OCI-LY1 (cell line): ENCODE results near the gene ERBB4.

Experiments
- H2AFZ ChIP-seq: fragments of 200-600 bp; sonication (generic), shearing (Covaris generic); 2 replicates; pipeline ENCODE4 v1.6.0; 2014; ENCODE audit warnings: antibody characterized with exemption, mild to moderate bottlenecking, low read length
- H3F3A ChIP-seq: fragments of 200-600 bp; sonication (generic), shearing (Covaris generic); 2 replicates; pipeline ENCODE4 v1.6.0; 2014; ENCODE audit warnings: mild to moderate bottlenecking, antibody characterized with exemption, low read length, moderate library complexity; ENCODE audit not compliant: insufficient read depth
- H3K27ac ChIP-seq: fragments of 200-600 bp; sonication (generic); 2 replicates; pipeline ENCODE4 v1.5.1; 2014; ENCODE audit warnings: low read length, mixed run types, mild to moderate bottlenecking, low read depth; ENCODE audit not compliant: poor library complexity, severe bottlenecking
- H3K27me3 ChIP-seq: fragments of 200-600 bp; sonication (generic); 2 replicates; pipeline ENCODE4 v1.6.0; 2014; ENCODE audit warnings: antibody characterized with exemption, mild to moderate bottlenecking, low read length, moderate library complexity; ENCODE audit not compliant: insufficient read depth
- H3K36me3 ChIP-seq: fragments of 200-600 bp; sonication (generic); 2 replicates; pipeline ENCODE4 v1.6.1; 2014; ENCODE audit warnings: mild to moderate bottlenecking, antibody characterized with exemption, low read length, moderate library complexity, mixed read lengths; ENCODE audit not compliant: insufficient read depth
- H3K4me1 ChIP-seq: fragments of 200-600 bp; sonication (generic); 2 replicates; pipeline ENCODE4 v1.5.1; 2014; ENCODE audit warnings: mild to moderate bottlenecking, low read length, moderate library complexity; ENCODE audit not compliant: insufficient read depth, severe bottlenecking
- H3K4me2 ChIP-seq: fragments of 200-600 bp; sonication (generic), shearing (Covaris generic); 2 replicates; pipeline ENCODE4 v1.6.1; 2014; ENCODE audit warnings: low read length
- H3K4me3 ChIP-seq: fragments of 200-600 bp; sonication (generic); 2 replicates; pipeline ENCODE4 v1.5.1; 2014; ENCODE audit warnings: low read length, low read depth, mild to moderate bottlenecking, mixed read lengths; ENCODE audit not compliant: poor library complexity, severe bottlenecking
- H3K79me2 ChIP-seq: fragments of 200-600 bp; shearing (Covaris generic); 2 replicates; pipeline ENCODE4 v1.6.1; 2016; ENCODE audit warnings: mixed run types, low read length, mixed read lengths; ENCODE audit not compliant: insufficient read depth
- H3K9ac ChIP-seq: fragments of 200-600 bp; sonication (generic), shearing (Covaris generic); 2 replicates; pipeline ENCODE4 v1.6.1; 2014; ENCODE audit warnings: mild to moderate bottlenecking, low read length, mixed read lengths
- H3K9me2 ChIP-seq: fragments of 200-600 bp; sonication (generic), shearing (Covaris generic); 2 replicates; pipeline ENCODE4 v1.6.1; 2014; ENCODE audit warnings: low read depth, mild to moderate bottlenecking, low read length, mixed read lengths
- H3K9me3 ChIP-seq: fragments of 200-600 bp; shearing (Covaris generic); 2 replicates; pipeline ENCODE4 v1.6.1; 2014; ENCODE audit warnings: low read length, mixed read lengths
- H4K20me1 ChIP-seq: fragments of 200-600 bp; sonication (generic), shearing (Covaris generic); 2 replicates; pipeline ENCODE4 v1.6.0; 2016; ENCODE audit warnings: mild to moderate bottlenecking, low read length; ENCODE audit not compliant: insufficient read depth
- EZH2 ChIP-seq: fragments of 200-600 bp; sonication (generic), shearing (Covaris generic); IDR thresholded peaks from 2 replicates; pipeline ENCODE4 v1.8.0; 2017; ENCODE audit warnings: borderline replicate concordance, mixed run types, mild to moderate bottlenecking, antibody characterized with exemption, low read length, moderate library complexity, mixed read lengths
- TF ChIP-seq, protein P1 (sequence below): fragments of 200-600 bp; sonication (generic), shearing (Covaris generic); IDR thresholded peaks from 2 replicates; pipeline ENCODE4 v1.5.1; 2017; ENCODE audit warnings: mild to moderate bottlenecking, antibody characterized with exemption, low read length, moderate library complexity, mixed read lengths

Gene ERBB4

DNA sequence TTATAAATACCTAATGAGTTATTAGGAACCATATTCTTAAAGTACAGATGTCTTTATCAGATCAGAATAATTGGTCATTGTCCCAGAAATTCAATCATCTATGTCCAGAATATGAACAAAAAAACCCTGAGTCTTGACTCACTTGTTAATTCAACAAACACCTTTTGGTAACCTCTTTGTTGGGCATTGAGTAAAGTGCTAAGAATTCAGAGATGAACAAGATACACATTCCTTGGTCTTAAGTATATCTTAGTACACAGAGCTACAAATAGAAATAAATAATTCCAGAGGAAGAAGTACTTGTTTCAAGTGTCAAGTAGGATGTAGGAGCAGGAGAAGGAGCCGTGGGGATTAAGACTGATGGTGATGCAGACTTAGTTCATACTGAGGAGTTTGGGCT, 1184.1 kb downstream of the ERBB4 start:
- Histone ChIP-seq H3K79me2 (no peaks in the 10 kb centered on the region), H3K27ac (no peak overlapping the region), H3K4me2 (no peak overlapping the region), H3K36me3 (no peaks in the 10 kb centered on the region), H3K4me1 (peaks cover 8% of the 10 kb centered on the region), H3K9me2 (no peaks in the 10 kb centered on the region), H3K4me3 (no peak overlapping the region), H3K9me3 (no peaks in the 10 kb centered on the region), H4K20me1 (no peaks in the 10 kb centered on the region), H3F3A (no peaks in the 10 kb centered on the region), H3K9ac (no peak overlapping the region), H3K27me3 (no peaks in the 10 kb centered on the region), H2AFZ (no peak overlapping the region)
- TF ChIP-seq EZH2 = no peak
- TF ChIP-seq, protein P1, sequence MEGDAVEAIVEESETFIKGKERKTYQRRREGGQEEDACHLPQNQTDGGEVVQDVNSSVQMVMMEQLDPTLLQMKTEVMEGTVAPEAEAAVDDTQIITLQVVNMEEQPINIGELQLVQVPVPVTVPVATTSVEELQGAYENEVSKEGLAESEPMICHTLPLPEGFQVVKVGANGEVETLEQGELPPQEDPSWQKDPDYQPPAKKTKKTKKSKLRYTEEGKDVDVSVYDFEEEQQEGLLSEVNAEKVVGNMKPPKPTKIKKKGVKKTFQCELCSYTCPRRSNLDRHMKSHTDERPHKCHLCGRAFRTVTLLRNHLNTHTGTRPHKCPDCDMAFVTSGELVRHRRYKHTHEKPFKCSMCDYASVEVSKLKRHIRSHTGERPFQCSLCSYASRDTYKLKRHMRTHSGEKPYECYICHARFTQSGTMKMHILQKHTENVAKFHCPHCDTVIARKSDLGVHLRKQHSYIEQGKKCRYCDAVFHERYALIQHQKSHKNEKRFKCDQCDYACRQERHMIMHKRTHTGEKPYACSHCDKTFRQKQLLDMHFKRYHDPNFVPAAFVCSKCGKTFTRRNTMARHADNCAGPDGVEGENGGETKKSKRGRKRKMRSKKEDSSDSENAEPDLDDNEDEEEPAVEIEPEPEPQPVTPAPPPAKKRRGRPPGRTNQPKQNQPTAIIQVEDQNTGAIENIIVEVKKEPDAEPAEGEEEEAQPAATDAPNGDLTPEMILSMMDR = no peak

DNA sequence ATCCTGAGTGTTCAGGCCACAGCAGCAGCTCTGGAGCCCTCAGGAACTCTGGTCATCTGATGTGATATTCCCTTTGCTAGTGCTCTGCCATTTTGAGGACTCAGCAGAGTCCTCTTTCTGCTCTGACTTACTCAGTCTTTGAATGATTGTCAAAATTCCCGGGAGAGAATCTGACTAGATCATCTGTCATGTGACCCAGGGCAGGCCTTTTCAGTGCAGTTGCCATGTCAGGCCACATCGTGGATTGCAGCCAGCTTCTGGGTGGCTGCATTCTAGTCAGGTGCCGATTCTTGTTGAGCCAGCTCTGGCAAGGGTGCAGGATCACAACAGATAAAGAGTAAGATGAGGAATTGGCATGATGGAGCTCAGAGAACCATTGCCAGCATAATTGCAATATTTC, 1186.6 kb downstream of the ERBB4 start:
- H3K27me3 ChIP-seq = no peaks in the 10 kb centered on the region
- peaks cover 5% of the 10 kb centered on the region for H3K4me1 ChIP-seq
- H3F3A ChIP-seq = no peaks in the 10 kb centered on the region; the same call in 1 of the 2 replicates
- H3K36me3 ChIP-seq = no peaks in the 10 kb centered on the region
- H2AFZ ChIP-seq = no peak overlapping the region
- no peak overlapping the region for H3K9ac ChIP-seq
- no peaks in the 10 kb centered on the region for H3K9me2 ChIP-seq
- no peaks in the 10 kb centered on the region for H3K9me3 ChIP-seq
- no peak for TF ChIP-seq EZH2
- H4K20me1 ChIP-seq = no peaks in the 10 kb centered on the region
- no peak overlapping the region for H3K4me3 ChIP-seq
- no peak overlapping the region for H3K4me2 ChIP-seq
- H3K27ac ChIP-seq = no peak overlapping the region
- H3K79me2 ChIP-seq = no peaks in the 10 kb centered on the region

DNA sequence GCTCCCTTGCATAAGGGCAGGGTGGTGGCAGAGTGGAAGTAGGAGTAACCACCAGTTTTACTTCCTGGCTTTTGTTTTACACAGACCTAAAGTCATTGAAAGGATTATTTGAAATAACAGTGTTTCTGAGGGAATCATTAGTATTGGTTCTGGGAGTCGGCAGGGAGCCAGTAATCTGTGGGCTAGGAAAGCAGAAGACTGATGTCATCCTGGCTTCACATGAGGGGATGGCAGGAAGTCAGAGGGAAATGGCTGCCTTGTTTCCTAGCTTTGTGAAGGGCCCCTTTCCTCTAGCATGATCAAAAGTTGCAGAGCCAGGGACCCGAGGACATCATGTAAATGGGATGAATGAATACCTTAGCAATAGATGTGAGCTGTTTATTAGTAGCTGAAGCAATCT, 1189.6 kb downstream of the ERBB4 start:
- TF ChIP-seq, protein P1 = no peak
- no peak for TF ChIP-seq EZH2
- H3K4me3 ChIP-seq = no peak overlapping the region
- no peaks in the 10 kb centered on the region for H3K9me3 ChIP-seq
- no peaks in the 10 kb centered on the region; the same call in 1 of the 2 replicates for H3F3A ChIP-seq
- no peak overlapping the region for H3K4me2 ChIP-seq
- H4K20me1 ChIP-seq = no peaks in the 10 kb centered on the region
- no peaks in the 10 kb centered on the region for H3K9me2 ChIP-seq
- no peaks in the 10 kb centered on the region for H3K27me3 ChIP-seq
- H3K36me3 ChIP-seq = no peaks in the 10 kb centered on the region
- H3K79me2 ChIP-seq = no peaks in the 10 kb centered on the region
- H2AFZ ChIP-seq = no peak overlapping the region
- no peak overlapping the region for H3K27ac ChIP-seq
- H3K9ac ChIP-seq = no peak overlapping the region
- H3K4me1 ChIP-seq = no peaks in the 10 kb centered on the region

DNA sequence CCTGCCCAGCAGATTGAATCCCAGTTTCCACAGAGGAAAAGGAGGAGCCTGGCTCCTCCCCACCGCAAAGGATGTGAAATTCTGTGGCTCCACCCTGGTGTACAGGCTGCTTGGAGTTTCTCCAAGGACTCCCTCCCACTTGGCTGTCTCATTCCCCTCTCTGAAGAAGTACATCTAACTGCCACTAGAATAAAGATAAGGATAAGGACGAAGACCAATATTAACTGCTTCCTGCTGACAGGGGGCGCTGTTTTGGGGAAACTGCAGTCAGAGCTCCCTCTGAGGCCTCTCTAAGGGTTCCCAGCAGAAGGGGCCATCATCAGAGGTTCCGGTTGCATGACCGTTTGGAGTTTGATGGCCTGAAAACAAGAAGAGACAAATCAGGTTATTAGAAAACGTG, 1191.3 kb downstream of the ERBB4 start:
- H3K9me3 ChIP-seq = no peaks in the 10 kb centered on the region
- no peak overlapping the region for H3K4me2 ChIP-seq
- no peaks in the 10 kb centered on the region for H3K9me2 ChIP-seq
- no peaks in the 10 kb centered on the region for H3K79me2 ChIP-seq
- H2AFZ ChIP-seq = no peak overlapping the region
- no peaks in the 10 kb centered on the region for H3K27me3 ChIP-seq
- no peaks in the 10 kb centered on the region for H3K36me3 ChIP-seq
- no peak overlapping the region for H3K9ac ChIP-seq
- TF ChIP-seq, protein P1 = peak; percentile 29
- TF ChIP-seq EZH2 = no peak
- H3F3A ChIP-seq = no peaks in the 10 kb centered on the region; the same call in 1 of the 2 replicates
- H3K27ac ChIP-seq = no peak overlapping the region
- no peaks in the 10 kb centered on the region for H3K4me1 ChIP-seq
- H4K20me1 ChIP-seq = no peaks in the 10 kb centered on the region
- H3K4me3 ChIP-seq = no peak overlapping the region
